Islet of Langerhans (tissue), 1 donor: ENCODE data around the gene LAMC3.

Experiments used
- FAIRE-seq: peaks from one replicate; lab custom pipeline; 2011; peaks lifted over from hg19 to GRCh38; lab: Jason Lieb, UNC

LAMC3 gene

DNA sequence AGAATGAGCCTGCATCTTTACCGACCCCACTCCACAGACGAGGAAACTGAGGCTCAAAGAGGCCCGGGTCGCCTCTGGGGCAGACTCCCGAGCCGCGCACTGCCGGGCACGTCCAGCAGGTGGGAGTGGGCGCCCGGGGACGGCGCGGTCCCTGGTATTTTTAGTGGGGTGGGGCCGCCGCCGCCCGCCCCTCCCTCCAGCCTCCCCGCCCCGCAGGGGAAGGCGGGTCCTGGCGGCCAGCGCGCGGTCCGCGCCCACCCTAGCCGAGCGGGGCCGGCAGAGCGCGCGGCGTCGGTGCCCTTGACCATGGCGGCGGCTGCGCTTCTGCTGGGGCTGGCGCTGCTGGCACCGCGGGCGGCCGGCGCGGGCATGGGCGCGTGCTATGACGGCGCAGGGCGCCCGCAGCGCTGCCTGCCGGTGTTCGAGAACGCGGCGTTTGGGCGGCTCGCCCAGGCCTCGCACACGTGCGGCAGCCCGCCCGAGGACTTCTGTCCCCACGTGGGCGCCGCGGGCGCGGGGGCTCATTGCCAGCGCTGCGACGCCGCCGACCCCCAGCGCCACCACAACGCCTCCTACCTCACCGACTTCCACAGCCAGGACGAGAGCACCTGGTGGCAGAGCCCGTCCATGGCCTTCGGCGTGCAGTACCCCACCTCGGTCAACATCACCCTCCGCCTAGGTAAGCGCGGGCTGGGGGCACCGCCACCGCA is at the start of gene LAMC3:
LAMC3 (plus strand) TSS at position 266 of the 710 bp plus-strand sequence; CDS start at position 307, 41 bp downstream.
- no peak for FAIRE-seq

DNA sequence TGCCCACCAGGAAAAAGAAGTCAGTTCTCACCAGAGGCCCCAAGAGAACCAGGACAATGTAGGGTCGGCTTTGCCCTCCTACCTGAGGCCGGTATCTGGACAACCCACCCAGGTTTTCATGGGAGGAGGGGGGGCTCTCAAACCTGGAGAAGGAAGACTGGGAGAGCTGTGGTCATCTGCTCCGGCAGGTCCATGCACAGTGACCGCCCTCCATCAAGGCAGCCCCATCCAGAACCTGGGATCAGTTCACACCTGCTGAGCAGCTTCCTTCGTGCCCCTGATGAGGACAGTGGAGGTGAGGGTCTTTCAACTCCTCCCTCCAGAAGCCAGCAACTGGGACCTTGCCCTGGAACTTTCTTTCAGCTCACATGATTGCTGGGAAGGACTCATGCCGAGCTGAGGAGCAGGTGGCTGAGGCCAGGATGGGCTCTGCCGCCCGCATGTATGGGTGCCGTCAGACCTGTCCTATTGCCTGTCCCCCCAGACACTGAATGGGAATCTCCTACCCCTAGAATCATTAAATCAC is 49.1 kb upstream of the LAMC3 start:
- no peak for FAIRE-seq

DNA sequence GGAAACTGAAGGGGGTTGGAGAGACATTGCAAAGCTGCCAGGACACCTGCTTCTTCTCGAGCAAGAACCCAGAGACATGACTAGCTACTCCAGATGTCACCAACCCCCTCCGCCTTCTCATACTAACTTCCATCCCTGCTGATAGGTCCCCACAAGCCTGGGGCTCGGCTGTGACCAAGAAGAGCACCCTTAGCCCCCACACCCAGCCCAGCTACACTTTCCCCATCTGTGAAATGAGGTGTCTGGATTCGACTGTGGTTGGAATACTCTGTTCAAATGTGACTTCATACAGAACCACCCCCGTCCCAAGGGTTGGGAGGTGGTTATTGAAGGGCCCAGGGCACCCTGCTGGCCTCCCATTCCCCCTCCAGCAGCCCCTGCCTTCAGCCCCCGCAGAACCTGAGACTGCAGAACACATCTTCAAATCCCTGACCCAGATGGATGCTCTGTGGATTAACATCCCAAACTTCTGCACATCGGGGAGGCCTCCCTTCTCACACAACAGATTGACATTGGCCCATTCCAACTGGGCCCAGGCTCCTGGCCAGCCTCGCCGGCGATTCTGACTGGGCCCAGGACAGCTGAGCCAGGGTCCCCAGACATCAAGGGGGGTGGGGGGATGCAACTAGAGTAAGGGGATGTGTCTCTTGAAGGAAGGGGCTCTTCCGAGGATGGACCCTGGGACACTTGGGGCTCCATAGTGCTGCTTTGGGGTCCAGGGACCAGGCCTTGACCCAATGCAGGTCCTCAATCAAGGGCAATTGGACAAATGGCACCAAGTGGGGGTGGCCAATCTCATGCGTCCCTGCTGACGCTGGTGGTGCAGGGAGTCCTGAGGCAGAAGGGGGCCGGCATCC is 48.2 kb upstream of the LAMC3 start:
- FAIRE-seq = no peak

DNA sequence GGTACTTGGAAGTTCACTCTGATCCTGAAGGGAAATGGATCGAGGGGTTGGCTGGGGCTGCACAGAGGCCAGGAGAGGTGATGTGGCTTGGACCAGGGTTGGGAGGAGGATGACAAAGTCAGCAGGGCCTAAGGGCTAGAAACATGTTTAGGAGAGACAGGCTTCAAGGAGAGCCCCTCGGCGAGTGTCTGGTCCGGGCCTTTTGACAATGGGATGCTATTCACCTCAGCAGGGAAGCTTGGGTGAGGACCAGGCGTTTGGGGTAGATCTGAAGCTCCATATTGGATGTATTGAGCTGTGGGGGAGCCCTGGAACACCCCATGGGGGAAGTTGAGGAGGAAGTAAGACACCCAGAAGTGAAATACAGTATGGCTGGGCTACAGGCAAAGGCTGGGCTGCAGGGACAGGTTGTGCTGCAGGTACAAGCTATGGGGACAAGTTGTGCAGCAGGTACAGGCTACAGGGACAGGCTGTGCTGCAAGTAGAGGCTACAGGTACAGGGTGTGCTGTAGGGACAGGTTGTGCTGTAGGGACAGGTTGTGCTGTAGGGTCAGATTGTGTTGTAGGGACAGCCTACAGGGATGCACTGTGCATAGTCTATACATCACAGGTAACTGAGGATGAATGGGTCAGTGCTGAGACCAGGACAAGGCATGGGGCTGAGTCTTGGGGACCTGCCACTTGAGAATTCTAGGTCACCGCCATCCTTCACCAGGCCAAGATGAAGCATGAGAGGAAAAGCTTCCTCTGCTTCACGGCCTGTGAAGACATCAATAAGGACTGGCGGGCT is 47.3 kb upstream of the LAMC3 start:
- FAIRE-seq = no peak

DNA sequence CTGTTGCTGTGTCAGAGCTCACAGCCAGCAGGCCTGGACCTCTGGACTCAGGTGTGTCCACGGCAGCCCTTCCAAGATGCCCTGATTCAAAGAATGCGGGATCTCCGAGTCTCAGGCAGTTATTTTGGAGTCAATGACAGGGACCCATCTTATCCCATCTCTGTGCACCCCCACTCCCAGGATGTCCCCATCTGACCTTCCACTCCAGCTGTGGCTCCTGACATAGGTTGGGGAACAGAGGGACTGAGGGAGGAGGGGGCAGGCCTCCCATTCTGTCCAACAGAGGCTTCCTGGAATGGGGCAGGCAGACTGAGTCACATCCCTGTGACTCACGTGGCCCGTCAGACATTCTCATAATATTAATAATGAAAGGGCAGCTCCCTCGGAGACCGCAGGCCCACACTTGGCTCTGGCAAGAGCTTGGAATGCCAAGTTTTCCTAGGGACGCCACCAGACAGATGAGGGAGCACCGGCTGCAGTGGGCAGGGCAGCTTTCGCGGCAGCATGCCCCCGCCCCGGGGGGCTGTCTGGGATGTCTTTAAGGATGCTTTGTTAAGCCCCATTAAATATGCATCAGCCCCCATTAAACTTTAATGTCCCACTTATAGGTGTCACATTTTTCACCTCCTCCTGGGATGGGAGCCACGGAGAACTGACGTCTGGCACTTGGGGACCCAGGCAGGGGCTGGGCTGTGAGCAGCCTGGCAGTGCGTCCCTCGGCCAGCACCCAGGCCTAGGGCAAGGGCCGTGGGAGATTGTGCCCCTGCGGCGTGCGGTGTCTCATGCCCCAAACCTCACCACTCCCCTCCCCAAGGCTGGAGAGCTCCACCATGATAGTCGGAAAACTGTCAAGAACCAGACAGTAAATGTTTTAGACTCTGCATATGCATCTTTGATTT is 46.3 kb upstream of the LAMC3 start:
- FAIRE-seq = no peak

DNA sequence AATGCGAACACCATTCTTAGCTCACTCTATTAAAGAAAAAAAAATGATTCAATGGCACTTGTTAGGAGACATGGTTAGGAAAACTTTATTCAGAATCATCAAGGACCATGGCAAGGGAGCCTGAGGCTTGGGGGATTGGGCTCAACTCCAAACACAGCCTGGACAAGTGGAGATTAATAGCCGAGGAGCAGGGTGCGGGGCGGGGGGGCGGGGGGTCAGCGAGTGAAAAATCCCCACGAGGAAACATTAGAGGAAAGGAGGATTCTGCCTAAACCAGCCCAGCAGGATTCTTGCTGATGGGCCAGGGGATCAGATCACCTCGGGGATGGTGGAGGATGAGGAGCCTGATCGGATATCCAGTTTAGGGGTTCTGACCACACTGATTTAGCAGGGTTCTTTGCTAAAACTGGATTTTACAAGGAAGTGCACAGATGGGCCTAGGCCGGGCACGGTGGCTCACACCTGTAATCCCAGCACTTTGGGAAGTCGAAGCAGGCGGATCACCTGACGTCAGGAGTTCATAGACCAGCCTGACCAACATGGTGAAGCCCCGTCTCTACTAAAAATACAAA is 45.6 kb upstream of the LAMC3 start:
- FAIRE-seq = no peak

DNA sequence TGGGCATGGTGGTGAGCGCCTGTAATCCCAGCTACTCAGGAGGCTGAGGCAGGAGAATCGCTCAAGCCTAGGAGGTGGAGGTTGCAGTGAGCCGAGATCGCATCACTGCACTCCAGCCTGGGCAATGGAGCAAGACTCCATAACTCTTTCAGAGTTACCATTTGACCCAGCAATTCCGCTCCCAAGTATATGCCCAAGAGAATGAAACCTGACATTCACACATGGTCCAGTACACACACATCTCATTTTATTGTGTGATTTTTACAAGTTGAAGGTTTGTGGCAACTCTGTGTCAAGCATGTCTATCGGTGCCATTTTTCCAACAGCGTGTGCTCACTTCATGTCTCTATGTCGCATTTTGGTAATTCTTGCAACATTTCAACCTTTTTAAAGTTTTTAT is 45.1 kb upstream of the LAMC3 start:
- no peak for FAIRE-seq

DNA sequence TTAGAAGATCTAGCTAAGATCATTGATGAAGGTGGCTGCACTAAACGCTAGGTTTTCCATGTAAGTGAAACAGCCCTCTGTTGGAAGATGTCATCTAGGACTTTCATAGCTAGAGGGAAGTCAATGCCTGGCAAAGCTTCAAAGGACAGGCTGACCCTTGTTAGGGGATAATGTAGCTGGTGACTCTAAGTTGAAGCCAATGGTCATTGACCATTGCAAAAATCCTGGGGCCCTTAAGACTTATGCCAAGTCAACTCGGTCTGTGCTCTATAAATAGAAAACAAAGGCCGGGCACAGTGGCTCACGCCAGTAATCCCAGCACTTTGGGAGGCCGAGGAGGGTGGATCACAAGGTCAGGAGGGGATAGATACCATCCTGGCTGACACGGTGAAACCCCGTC is 43.3 kb upstream of the LAMC3 start:
- FAIRE-seq = no peak

DNA sequence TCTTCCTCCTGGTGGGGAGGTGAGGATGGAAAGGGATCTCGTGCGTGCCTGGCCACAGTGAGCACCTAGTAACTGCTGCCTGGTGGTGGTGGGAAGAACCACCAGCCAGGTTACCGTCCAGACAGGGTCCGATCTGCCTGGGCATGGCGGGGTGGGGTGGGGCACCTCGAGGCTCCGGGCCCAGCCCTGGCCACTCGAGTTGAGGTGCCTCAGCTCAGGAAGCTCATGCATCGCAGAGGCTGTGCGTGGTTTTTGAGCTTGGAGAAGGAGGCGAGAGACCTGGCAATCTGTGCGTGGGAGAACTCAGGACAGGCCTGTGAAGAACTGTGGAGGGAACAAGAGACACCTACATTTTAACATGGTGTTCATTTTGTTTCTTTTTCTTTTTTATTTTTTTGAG is 38.9 kb upstream of the LAMC3 start:
- FAIRE-seq = no peak

DNA sequence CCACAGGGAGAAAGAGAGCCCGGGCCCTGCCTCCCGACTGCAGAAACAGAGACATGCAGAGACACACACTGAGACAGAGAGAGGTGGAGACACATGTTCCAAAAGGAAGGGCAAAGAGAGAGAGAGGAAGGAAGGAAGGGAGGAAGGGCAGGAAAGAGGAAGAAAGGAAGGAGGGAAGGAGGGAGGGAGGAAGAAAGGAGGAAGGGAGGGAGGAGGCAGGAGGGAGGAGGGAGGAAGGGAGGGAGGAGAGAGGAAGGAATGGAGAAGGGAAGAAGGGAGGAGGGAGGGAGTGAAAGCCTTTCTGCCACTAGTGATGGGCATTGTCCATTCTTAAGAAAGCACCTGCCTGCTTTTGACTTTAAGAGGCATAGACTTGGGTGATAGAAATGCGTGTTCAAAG is 38.1 kb upstream of the LAMC3 start:
- FAIRE-seq = no peak

DNA sequence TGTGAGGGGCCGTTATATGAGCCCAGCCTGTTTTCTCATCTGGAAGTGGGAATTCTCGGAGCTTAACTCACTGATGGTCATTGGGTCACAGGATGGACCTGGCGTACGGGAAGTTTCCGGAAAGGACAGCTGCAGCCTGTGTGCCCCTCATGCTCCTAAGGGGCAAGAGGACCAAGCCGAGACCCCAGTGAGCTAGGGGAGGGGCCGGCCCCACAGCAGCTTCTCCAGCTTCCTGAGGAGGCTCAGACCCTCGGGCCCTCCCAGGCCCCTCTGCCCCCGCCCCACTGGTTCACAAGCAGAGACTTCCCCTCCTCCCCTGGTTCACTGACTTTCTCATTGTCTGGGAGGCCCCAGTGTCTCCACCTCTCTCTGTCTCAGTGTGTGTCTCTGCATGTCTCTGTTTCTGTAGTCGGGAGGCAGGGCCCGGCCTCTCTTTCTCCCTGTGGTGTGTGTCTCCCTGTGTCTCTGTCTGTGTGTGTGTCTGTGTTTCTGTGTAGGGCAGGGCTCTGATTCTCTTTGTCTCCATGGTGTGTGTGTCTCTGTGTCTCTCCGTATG is 37.6 kb upstream of the LAMC3 start:
- FAIRE-seq = no peak

DNA sequence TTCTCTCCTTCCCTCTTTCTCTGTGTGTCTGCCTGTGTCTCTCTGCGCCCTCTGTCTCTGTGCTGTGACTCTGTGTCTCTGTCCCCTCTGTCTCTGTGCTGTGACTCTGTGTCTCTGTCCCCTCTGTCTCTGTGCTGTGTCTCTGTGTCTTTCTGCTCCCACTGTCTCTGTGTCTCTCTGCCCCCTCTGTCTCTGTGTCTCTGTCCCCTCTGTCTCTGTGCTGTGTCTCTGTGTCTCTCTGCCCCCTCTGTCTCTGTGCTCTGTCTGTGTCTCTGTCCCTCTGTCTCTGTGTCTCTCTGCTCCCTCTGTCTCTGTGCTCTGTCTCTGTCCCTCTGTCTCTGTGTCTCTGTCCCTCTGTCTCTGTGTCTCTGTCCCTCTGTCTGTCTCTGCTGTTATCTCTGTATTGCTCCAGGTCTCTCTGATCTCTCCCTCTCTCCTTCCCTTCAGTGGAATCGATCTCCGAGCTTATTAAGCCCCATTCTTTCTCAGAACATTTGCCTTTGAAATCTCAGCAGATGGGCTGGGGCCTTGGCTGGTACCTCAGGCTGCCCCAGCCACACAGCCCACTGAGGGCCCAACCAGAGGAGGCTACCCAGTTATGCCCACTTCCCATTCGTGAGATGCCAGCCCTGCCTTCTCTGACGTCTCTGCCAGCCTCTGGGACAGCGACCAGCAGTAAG is 36.6 kb upstream of the LAMC3 start:
- FAIRE-seq = no peak

DNA sequence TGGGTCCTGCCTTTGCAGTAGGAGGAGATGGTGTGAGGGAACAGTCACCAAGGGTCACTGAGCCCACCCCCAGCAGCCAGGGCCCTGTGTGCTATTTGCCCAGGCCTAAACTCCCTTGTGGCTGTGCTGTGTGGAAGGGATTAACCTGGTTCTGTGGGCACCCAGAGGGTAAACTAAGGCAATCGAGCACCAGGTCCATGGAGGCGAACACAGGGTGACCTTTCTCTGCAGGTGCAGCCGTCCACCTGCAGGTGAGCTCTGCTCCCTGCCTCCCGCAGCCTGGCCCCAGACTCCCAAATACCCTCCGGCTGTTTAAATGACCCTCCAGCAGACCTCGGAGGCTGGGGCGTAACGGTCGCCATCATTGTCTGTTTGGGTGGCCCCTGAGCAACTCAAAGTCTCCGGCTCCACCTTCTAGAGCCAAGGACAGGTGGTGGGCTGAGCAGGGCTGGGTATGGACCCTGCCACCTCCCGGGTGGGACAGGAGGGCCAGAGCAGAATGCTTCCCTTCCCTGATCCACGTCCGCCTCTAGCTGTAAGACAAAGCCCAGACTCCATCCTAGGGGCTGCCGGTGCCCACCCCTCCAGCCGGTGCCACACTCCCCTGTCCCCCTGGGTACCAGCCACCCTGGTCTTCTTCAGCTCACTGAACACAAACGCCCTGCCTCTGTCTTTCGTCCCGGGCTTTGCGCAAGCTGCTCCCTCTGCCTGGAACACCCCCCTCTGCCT is 35.9 kb upstream of the LAMC3 start:
- FAIRE-seq = no peak

DNA sequence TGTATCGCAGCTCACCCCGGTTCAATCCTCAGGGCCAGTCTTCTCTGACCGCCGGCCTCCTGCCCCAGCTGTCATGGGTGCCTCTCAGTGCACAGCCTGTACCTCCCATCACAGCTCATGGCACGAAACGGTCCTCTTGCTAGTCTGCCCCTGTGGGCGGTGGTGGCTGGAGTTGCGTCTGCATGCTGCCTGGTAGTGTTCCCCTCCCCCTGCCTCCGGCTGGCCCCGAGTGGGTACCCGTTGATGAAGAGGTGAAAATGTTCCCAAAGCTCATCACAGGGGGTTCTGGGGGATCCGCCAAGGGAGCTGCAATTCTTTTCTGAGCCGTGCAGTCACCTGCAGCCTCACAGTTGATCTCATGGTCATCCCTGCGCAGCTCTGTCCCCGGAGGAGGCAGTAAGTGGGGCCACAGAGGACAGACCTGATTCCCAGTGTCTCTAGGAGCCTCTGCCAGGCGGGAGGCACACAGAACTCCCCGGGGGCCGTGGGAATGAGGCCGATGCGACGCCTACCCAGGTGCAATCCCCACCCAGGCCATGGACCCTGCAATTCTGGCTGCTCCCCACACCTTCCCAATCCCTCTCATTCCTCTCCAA is 35.2 kb upstream of the LAMC3 start:
- FAIRE-seq = no peak

DNA sequence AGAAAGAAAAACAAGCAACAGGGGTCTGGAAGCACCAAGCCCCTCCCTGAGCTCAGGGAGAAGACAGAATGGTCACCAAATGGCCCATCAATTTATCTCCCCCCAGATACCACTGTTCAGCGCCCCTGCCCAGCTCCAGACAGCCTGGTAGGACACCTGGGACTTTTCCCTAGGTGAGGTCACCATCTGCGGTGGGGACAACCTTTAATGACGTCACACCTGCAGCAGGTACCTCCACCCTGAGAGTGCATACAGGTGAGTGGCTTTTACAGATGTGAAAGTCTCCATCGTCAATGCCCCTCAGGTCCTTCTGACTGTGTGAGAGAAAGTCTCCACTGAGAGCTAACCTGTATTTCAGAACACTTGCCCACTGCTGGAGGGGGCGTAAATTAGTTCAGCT is 34.3 kb upstream of the LAMC3 start:
- FAIRE-seq = no peak

DNA sequence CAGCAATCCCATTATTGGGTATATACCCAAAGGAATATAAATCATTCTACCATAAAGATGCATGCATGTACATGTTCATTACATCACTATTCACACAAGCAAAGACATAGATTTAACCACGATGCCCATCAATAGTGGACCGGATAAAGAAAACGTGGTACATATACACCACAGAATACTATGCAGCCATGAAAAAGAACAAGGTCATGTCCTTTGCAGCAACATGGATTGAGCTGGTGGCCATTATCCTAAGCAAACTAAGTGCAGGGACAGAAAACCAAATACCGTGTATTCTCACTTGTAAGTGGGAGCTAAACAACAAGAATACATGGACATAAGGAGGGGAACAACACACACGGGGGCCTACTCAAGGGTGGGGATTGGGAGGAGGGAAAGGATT is 33.8 kb upstream of the LAMC3 start:
- no peak for FAIRE-seq

DNA sequence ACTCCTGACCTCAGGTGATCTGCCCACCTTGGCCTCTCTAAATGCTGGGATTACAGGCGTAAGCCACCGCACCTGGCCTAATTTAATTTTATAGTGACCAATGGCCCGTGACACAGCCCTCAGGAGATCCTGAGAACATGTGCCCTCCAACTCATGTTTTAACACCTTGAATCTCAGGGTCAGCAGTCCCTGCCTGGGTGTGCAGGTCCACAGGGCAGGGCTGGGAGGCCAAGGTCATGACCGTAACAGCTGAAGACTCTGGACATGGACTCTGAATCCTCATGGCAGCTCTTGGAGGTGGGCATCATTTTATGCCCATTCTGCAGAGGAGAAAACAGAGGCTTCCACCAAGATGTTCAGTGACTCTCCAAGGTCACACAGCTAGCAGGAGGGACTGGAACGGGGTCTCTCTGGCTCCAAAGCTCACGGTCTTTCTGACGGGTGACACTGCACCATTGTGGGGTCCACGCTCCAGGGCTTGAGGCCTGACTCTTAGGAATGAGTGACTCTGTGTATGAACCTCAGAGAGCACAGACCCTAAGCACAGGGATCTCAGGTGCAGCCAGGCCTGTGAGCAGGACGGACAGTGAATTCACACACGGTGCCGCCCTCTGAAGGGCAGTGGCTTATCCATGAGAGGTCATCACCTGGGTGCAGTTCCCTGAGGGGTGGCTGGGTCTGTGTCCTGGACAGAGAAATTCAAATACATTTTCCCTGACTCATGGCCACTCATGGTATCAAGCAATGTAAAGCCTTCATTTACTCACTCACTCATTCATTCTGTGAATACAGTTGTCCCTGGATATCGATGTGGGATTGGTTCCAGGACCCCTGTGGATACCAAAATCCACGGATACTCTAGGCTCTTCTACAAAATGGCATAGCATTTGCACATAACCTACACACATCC is 32.8 kb upstream of the LAMC3 start:
- no peak for FAIRE-seq

DNA sequence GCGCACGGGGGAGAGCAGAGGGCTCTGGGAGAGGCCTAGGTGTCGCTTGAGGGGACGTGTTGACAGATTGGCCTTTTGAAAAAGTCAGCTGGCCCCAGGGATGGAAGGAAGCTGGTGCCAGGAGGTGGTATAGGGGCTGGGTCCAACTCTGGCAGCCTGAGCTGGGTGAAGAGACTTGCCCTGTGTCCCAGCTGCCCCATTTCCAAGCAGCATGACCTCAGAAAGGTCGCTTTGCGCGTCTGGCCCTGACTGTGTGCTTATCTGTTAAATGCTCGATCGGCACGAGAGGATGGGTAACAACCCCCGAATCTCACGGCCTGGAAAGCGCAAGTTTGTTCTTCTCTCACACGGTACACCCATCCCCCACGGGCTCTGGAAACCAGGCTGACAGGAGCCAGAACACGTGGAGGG is 31.2 kb upstream of the LAMC3 start:
- FAIRE-seq = no peak
